ENCODE results near the gene ABHD16A.

The ABHD16A gene

GRCh38 chr6:31718265-31718664 is 15.1 kb upstream of the ABHD16A start:
- TF ChIP-seq CTCF (IDR thresholded peaks at IDR 0.05; ENCODE audit: low read depth, low read length) (no peak), MAX (IDR thresholded peaks at IDR 0.05; ENCODE audit: low read depth, low read length) (no peak)
- H3K4me3 ChIP-seq (ENCODE audit: low read depth, low read length): no peak overlapping the region
- DNase-seq (ENCODE audit: low read depth): no peak

GRCh38 chr6:31717499-31718222 is 14.5 kb upstream of the ABHD16A start:
- TF ChIP-seq POLR2A (IDR thresholded peaks at IDR 0.05; ENCODE audit: extremely low read depth, insufficient read length) (no peak), MAX (IDR thresholded peaks at IDR 0.05; ENCODE audit: low read depth, low read length) (no peak), CTCF (IDR thresholded peaks at IDR 0.05; ENCODE audit: low read depth, low read length) (no peak), MYC (IDR thresholded peaks at IDR 0.05; ENCODE audit: low read depth, low read length) (no peak)
- no peak for DNase-seq (ENCODE audit: low read depth)

GRCh38 chr6:31715022-31715958 is 12.2 kb upstream of the ABHD16A start, which contains the start of gene LY6G6D:
TSS of gene LY6G6D (plus strand) at chr6:31715348. CDS start at chr6:31715356, 8 bp downstream.
- DNase-seq (ENCODE audit: low read depth): no peak
- H3K4me3 ChIP-seq (ENCODE audit: low read depth, low read length): no peak within 1 kb of the TSS
- TF ChIP-seq MYC (IDR thresholded peaks at IDR 0.05; ENCODE audit: low read depth, low read length): no peak
- no peak for TF ChIP-seq MAX (IDR thresholded peaks at IDR 0.05; ENCODE audit: low read depth, low read length)
- TF ChIP-seq CTCF (IDR thresholded peaks at IDR 0.05; ENCODE audit: low read depth, low read length): no peak
- TF ChIP-seq POLR2A (IDR thresholded peaks at IDR 0.05; ENCODE audit: extremely low read depth, insufficient read length): no peak

More at GRCh38 chr6:31717499-31718222, 14.5 kb upstream of the ABHD16A start:
- no peak overlapping the region for H3K4me3 ChIP-seq (ENCODE audit: low read depth, low read length)

- no peak for DNase-seq (ENCODE audit: low read depth)
- H3K4me3 ChIP-seq (ENCODE audit: low read depth, low read length): no peak overlapping the region
- TF ChIP-seq MYC (IDR thresholded peaks at IDR 0.05; ENCODE audit: low read depth, low read length): no peak
- TF ChIP-seq POLR2A (IDR thresholded peaks at IDR 0.05; ENCODE audit: extremely low read depth, insufficient read length): no peak
- no peak for TF ChIP-seq CTCF (IDR thresholded peaks at IDR 0.05; ENCODE audit: low read depth, low read length)
- TF ChIP-seq MAX (IDR thresholded peaks at IDR 0.05; ENCODE audit: low read depth, low read length): no peak
Measured at GRCh38 chr6:31713991-31714684, 11.0 kb upstream of the ABHD16A start.

- no peak for TF ChIP-seq MYC (IDR thresholded peaks at IDR 0.05; ENCODE audit: low read depth, low read length)
- no peak for TF ChIP-seq POLR2A (IDR thresholded peaks at IDR 0.05; ENCODE audit: extremely low read depth, insufficient read length)
- no peak for TF ChIP-seq MAX (IDR thresholded peaks at IDR 0.05; ENCODE audit: low read depth, low read length)
- no peak for TF ChIP-seq CTCF (IDR thresholded peaks at IDR 0.05; ENCODE audit: low read depth, low read length)
- DNase-seq (ENCODE audit: low read depth): no peak
- no peak overlapping the region for H3K4me3 ChIP-seq (ENCODE audit: low read depth, low read length)
Measured at GRCh38 chr6:31713465-31713864, 10.3 kb upstream of the ABHD16A start.
